ENCODE data around the gene SIRPA.

- TF ChIP-seq TCF12 (IDR thresholded peaks at IDR 0.05; ENCODE audit: low read depth, low read length), result no peak
- TF ChIP-seq POLR2A (IDR thresholded peaks at IDR 0.05; ENCODE audit: control extremely low read depth in 1 of 2, low read depth in 2 of 2, low read length in 2 of 2), result no peak
- TF ChIP-seq CTCF (IDR thresholded peaks at IDR 0.05; ENCODE audit: control extremely low read depth in 1 of 3, insufficient read depth in 1 of 3, low read depth in 1 of 3, low read length in 3 of 3), result no peak
These were observed 33.7 kb upstream of the SIRPA start for GRCh38 chr20:1861347-1861976.
